Neuronal stem cell (in vitro differentiated cells): Measurements from ENCODE around the gene CELSR3.

Experiments used
- DNase-seq: peaks from one replicate; pipeline ENCODE4 v3.0.0-alpha.2; 2013; ENCODE audit warnings: low spot score
- H2AFZ ChIP-seq: one replicate; pipeline ENCODE4 v1.6.1; 2013; ENCODE audit warnings: mild to moderate bottlenecking, low read length, inconsistent platforms
- H2AK5ac ChIP-seq: 2 replicates; pipeline ENCODE4 v1.6.1; 2013; ENCODE audit warnings: low read depth, mild to moderate bottlenecking, inconsistent platforms, low read length, moderate library complexity, mixed read lengths
- H2BK120ac ChIP-seq: 2 replicates; pipeline ENCODE4 v1.6.1; 2013; ENCODE audit warnings: low read depth, mild to moderate bottlenecking, inconsistent platforms, low read length, moderate library complexity, mixed read lengths
- H2BK12ac ChIP-seq: one replicate; pipeline ENCODE4 v1.6.1; 2013; ENCODE audit warnings: low read length, inconsistent platforms
- H2BK15ac ChIP-seq: 2 replicates; pipeline ENCODE4 v1.6.1; 2013; ENCODE audit warnings: mild to moderate bottlenecking, low read length, inconsistent platforms, mixed read lengths
- H2BK5ac ChIP-seq: one replicate; pipeline ENCODE4 v1.6.1; 2013; ENCODE audit warnings: inconsistent platforms, mild to moderate bottlenecking, low read length, moderate library complexity
- H3K14ac ChIP-seq: one replicate; pipeline ENCODE4 v1.6.1; 2013; ENCODE audit warnings: low read length, inconsistent platforms
- H3K18ac ChIP-seq: 2 replicates; pipeline ENCODE4 v1.6.1; 2013; ENCODE audit warnings: low read length, inconsistent platforms
- H3K23ac ChIP-seq: 2 replicates; pipeline ENCODE4 v1.6.1; 2013; ENCODE audit warnings: low read depth, mild to moderate bottlenecking, mixed read lengths, low read length, inconsistent platforms; ENCODE audit not compliant: poor library complexity
- H3K27ac ChIP-seq: replicated peaks from 3 replicates; pipeline ENCODE4 v1.5.1; 2013; ENCODE audit warnings: low read length, inconsistent platforms
- H3K27me3 ChIP-seq, 3 experiments: 2 replicates each; pipeline ENCODE4 v1.6.1; 2013; ENCODE audit warnings: low read length in 3 of 3, mild to moderate bottlenecking in 2 of 3, inconsistent platforms in 1 of 3, low read depth in 1 of 3, mixed read lengths in 1 of 3, moderate library complexity in 1 of 3; ENCODE audit not compliant: control insufficient read depth in 3 of 3, insufficient read depth in 3 of 3
- H3K36me3 ChIP-seq, 2 donors: replicated peaks in 1 of 2; 2 replicates each; pipeline ENCODE4 v1.6.1; 2013; ENCODE audit warnings: low read length in 2 of 2; ENCODE audit not compliant: control insufficient read depth in 2 of 2, insufficient read depth in 2 of 2
- H3K4ac ChIP-seq: 2 replicates; pipeline ENCODE4 v1.6.1; 2013; ENCODE audit warnings: inconsistent platforms, mild to moderate bottlenecking, low read length, moderate library complexity
- H3K4me1 ChIP-seq, 2 donors: 1 replicate in 1 of 2; 2 replicates in 1 of 2; pipeline ENCODE4 v1.6.1; 2013; ENCODE audit warnings: low read length in 2 of 2, low read depth in 1 of 2; ENCODE audit not compliant: control insufficient read depth in 2 of 2, insufficient read depth in 1 of 2
- H3K4me2 ChIP-seq: one replicate; pipeline ENCODE4 v1.6.1; 2013; ENCODE audit warnings: mild to moderate bottlenecking, low read length, inconsistent platforms; ENCODE audit not compliant: insufficient read depth, poor library complexity, severe bottlenecking
- H3K4me3 ChIP-seq, 2 donors: 2 replicates each; pipeline ENCODE4 v1.5.1; 2013; ENCODE audit warnings: low read length in 2 of 2, mild to moderate bottlenecking in 2 of 2, inconsistent platforms in 1 of 2, moderate library complexity in 1 of 2
- H3K79me1 ChIP-seq: one replicate; pipeline ENCODE4 v1.6.1; 2013; ENCODE audit warnings: low read depth, mild to moderate bottlenecking, inconsistent platforms, low read length, moderate library complexity
- H3K9ac ChIP-seq: one replicate; pipeline ENCODE4 v1.6.1; 2013; ENCODE audit warnings: mild to moderate bottlenecking, low read depth, low read length, inconsistent platforms; ENCODE audit not compliant: poor library complexity
- H3K9me3 ChIP-seq, 2 donors: replicated peaks in 1 of 2; 2 replicates each; pipeline versions ENCODE3 to v1.6.1; 2013; ENCODE audit warnings: low read length in 2 of 2, mild to moderate bottlenecking in 2 of 2, inconsistent platforms in 1 of 2, low read depth in 1 of 2, mixed read lengths in 1 of 2, moderate library complexity in 1 of 2; ENCODE audit not compliant: control insufficient read depth in 2 of 2, insufficient read depth in 1 of 2
- H4K8ac ChIP-seq: one replicate; pipeline ENCODE4 v1.6.1; 2013; ENCODE audit warnings: low read depth, mild to moderate bottlenecking, inconsistent platforms, low read length, moderate library complexity
- H4K91ac ChIP-seq: one replicate; pipeline ENCODE4 v1.6.1; 2013; ENCODE audit warnings: low read length, low read depth, mild to moderate bottlenecking, inconsistent platforms; ENCODE audit not compliant: poor library complexity
- WGBS, 2 donors: extraction: QIAGEN DNeasy Blood & Tissue Kit; methylation state at CpG; one replicate each; pipeline ENCODE4 v1.1.7; 2013; ENCODE audit warnings: missing lambda C conversion rate in 2 of 2, mixed read lengths in 1 of 2; ENCODE audit not compliant: insufficient read length in 2 of 2, insufficient replicate concordance in 1 of 2; ENCODE audit errors: extremely low coverage in 2 of 2; 5-methylcytosine and 5-hydroxymethylcytosine counted together

The CELSR3 gene

DNA sequence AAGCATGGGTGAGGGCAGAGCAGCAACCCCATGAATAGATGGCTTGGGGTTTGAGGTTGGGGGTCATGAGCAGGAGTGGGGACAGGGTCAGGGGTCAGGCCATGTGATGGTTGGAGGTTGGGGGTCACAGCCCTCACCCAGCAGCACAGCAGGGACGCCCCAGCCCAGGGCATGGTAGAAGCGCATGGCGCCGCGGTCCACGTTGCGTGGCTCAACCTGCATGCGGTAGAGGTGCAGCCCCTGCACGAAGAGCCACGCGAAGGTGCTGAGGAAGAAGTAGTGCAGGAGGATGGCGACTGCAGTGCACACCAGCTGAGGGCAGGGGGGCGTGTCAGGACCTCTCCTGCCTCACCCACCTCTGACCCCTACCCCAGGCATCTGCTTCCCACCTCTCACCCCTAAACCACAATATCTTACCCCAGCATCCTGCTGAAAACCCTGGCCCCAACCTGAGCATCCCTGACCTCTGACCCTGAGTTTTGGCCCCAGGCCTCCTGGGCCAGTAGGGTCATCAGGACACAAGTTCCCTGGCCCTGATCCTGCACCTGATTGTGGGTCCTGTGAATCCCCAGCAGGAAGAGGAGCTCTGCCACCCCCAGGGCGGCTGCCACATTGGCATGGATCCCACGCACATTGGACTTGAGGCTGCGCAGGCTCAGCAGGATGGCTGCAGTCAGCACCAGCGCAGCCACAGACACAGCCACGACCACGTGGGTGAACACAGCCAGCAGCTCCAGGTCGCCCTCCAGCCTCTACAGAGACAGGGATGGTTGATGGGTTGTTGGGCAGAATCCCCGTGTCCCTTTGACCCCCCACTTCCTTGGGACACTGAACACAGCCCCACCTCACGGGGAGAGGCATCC, 17.6 kb downstream of the CELSR3 start:
- Histone ChIP-seq H2BK120ac (no peak overlapping the region), H2BK12ac (no peak overlapping the region), H3K4ac (peak overlapping the region; percentile 37), H2AK5ac (no peak overlapping the region), H3K79me1 (peaks cover 3% of the 10 kb centered on the region), H3K27ac (no peak overlapping the region), H3K23ac (peak overlapping the region; percentile 85), H4K8ac (no peak overlapping the region), H4K91ac (no peak overlapping the region), H3K27me3 (no peaks in the 10 kb centered on the region), H3K4me3 (no peak overlapping the region), H3K9ac (peak overlapping the region; percentile 21), H3K9me3 (peaks cover 0 to 2% of the 10 kb centered on the region in 2 donors), H3K18ac (no peak overlapping the region), H2BK15ac (no peak overlapping the region), H3K36me3 (peaks cover 44 to 92% of the 10 kb centered on the region in 2 donors), H2BK5ac (no peak overlapping the region), H2AFZ (no peak overlapping the region), H3K4me2 (no peak overlapping the region), H3K14ac (no peak overlapping the region), H3K4me1 (no peaks in the 10 kb centered on the region)
- DNase-seq = no peak
- no CpG with 5 or more reads among the region's 22 CpGs for WGBS, 2 donors

- H2AFZ ChIP-seq = no peak overlapping the region
- H3K79me1 ChIP-seq = peaks cover 6% of the 10 kb centered on the region
- H3K9ac ChIP-seq = peak overlapping the region; percentile 60
- H3K4me1 ChIP-seq = no peaks in the 10 kb centered on the region
- WGBS, 2 donors = no CpG with 5 or more reads among the region's 12 CpGs
- H3K14ac ChIP-seq = no peak overlapping the region
- H3K36me3 ChIP-seq = peaks cover 48 to 92% of the 10 kb centered on the region in 2 donors
- H2BK15ac ChIP-seq = no peak overlapping the region
- H3K9me3 ChIP-seq = peaks cover 0 to 2% of the 10 kb centered on the region in 2 donors
- H3K4me2 ChIP-seq = no peak overlapping the region
- H3K4ac ChIP-seq = no peak overlapping the region
- no peak overlapping the region for H3K27ac ChIP-seq
- no peak overlapping the region for H3K4me3 ChIP-seq
- H3K23ac ChIP-seq = peak overlapping the region; percentile 6
- H2BK12ac ChIP-seq = no peak overlapping the region
- no peak overlapping the region for H2BK5ac ChIP-seq
- no peak overlapping the region for H4K91ac ChIP-seq
- DNase-seq = no peak
- H2BK120ac ChIP-seq = no peak overlapping the region
- no peak overlapping the region for H3K18ac ChIP-seq
- H3K27me3 ChIP-seq = no peaks in the 10 kb centered on the region
- H4K8ac ChIP-seq = no peak overlapping the region
- no peak overlapping the region for H2AK5ac ChIP-seq
These were observed 20.1 kb downstream of the CELSR3 start for GRCh38 chr3:48642605-48643004.

DNA sequence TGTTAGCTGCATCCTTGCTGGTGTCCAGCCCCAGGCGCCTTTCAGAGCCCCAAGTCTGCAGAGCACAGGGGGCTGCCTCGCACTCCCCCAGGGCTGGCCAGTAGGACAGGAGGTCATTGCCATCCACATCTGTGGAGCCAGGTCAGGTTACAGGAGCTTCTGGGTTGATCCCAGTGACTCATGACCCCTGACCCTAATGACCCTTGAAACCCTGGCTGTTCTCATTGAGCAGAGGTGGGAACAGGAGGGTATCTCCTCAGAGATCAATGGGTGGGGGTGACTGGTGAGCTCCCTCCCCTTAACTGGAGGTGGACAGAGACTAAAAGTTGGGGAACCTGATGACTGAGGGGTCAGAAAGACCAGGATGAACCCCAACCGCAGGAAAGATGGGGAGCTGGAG, 21.3 kb downstream of the CELSR3 start:
- Histone ChIP-seq H3K27me3 (no peaks in the 10 kb centered on the region), H3K18ac (no peak overlapping the region)
- no CpG with 5 or more reads among the region's 3 CpGs for WGBS, 2 donors

DNA sequence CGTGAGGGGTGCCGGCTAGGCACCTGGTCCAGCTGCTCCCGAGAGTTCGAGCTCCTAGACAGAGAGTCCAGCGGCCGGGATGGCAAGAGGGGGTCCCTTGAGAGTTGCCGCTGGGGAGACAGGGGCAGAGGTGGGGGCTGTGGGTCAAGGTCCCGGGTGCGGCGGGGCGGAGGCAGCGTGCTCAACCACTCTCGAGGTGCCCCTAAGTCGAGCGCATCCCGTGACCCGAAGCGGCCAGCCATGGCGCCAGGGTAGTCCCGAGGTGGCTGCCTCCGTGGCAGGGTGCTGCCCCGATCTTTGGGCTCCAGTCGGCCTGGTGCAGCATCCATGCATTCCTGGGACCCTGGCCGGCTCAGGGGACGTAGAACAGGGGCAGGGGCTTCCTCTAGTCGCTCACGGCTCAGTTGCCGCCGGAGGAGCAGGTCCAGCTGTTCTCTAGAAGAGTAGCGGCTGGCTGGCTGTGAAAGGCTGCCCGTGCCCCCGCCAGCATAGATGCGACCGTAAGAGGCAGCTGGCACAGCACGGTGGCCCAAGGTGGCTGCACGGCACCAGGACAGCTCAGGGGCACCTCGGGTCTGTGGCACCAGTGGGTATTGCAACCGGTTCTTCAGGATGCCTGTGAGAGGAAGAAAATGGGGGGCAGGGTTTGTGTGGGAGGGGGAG, 22.6 kb downstream of the CELSR3 start:
- H2AK5ac ChIP-seq = no peak overlapping the region
- H3K9me3 ChIP-seq = peaks cover 0 to 2% of the 10 kb centered on the region in 2 donors
- no peak overlapping the region for H3K18ac ChIP-seq
- peak overlapping the region; percentile 31 for H2BK5ac ChIP-seq
- peaks cover 4% of the 10 kb centered on the region for H3K79me1 ChIP-seq
- H3K4me3 ChIP-seq = no peak overlapping the region
- no peak overlapping the region for H2AFZ ChIP-seq
- H3K4me1 ChIP-seq = peaks cover 7 to 14% of the 10 kb centered on the region in 2 donors
- whole genome bisulfite sequencing, 2 donors = no CpG with 5 or more reads among the region's 38 CpGs
- peak overlapping the region; percentile 64 for H3K14ac ChIP-seq
- H3K9ac ChIP-seq = no peak overlapping the region
- H3K4me2 ChIP-seq = no peak overlapping the region
- no peak overlapping the region for H2BK12ac ChIP-seq
- no peak overlapping the region for H2BK15ac ChIP-seq
- no peak overlapping the region for H2BK120ac ChIP-seq
- H4K8ac ChIP-seq = no peak overlapping the region
- H4K91ac ChIP-seq = no peak overlapping the region
- peaks cover 36 to 79% of the 10 kb centered on the region in 2 donors for H3K36me3 ChIP-seq
- no peak overlapping the region for H3K4ac ChIP-seq
- H3K23ac ChIP-seq = no peak overlapping the region
- H3K27ac ChIP-seq = no peak overlapping the region
- DNase-seq = no peak
- no peaks in the 10 kb centered on the region for H3K27me3 ChIP-seq

More for the DNA sequence above, 21.3 kb downstream of the CELSR3 start:
- Histone ChIP-seq H3K4me3 (no peak overlapping the region), H3K27ac (no peak overlapping the region), H2BK15ac (no peak overlapping the region), H3K4me1 (peaks cover 3 to 8% of the 10 kb centered on the region in 2 donors), H3K23ac (no peak overlapping the region), H3K4ac (no peak overlapping the region), H2BK120ac (no peak overlapping the region), H2AK5ac (no peak overlapping the region), H3K4me2 (no peak overlapping the region), H2AFZ (no peak overlapping the region), H2BK5ac (no peak overlapping the region), H3K36me3 (peaks cover 48 to 92% of the 10 kb centered on the region in 2 donors), H4K8ac (no peak overlapping the region), H3K14ac (no peak overlapping the region), H4K91ac (no peak overlapping the region), H3K9me3 (peaks cover 0 to 2% of the 10 kb centered on the region in 2 donors), H3K9ac (no peak overlapping the region), H3K79me1 (peaks cover 6% of the 10 kb centered on the region), H2BK12ac (no peak overlapping the region)
- DNase-seq = no peak
